NOMO-1 (cell line): ENCODE data around the gene VGLL2.

ENCODE experiments used
- DNase-seq, 2 experiments: peaks; one replicate each; lab custom pipeline; 2025; ENCODE audit not compliant: unreplicated experiment in 2 of 2; lab: John Stamatoyannopoulos, UW

Gene VGLL2

GRCh38 chr6:117267766-117268534 lies 2.6 kb downstream of the VGLL2 start:
- no peak for DNase-seq

GRCh38 chr6:117268924-117269323 lies 3.6 kb downstream of the VGLL2 start:
- DNase-seq, result no peak

- no peak for DNase-seq
Measured at GRCh38 chr6:117269638-117270054, 4.3 kb downstream of the VGLL2 start.

- no peak for DNase-seq
Measured at GRCh38 chr6:117270055-117270842, 4.9 kb downstream of the VGLL2 start.

- DNase-seq, result no peak
Measured at GRCh38 chr6:117270843-117271507, 5.6 kb downstream of the VGLL2 start.

GRCh38 chr6:117272032-117272866 lies 6.9 kb downstream of the VGLL2 start:
- no peak for DNase-seq

GRCh38 chr6:117272891-117273290 lies 7.5 kb downstream of the VGLL2 start:
- DNase-seq, result no peak

- no peak for DNase-seq
Measured at GRCh38 chr6:117275205-117275604, 9.8 kb downstream of the VGLL2 start.

- DNase-seq, result no peak
Measured at GRCh38 chr6:117275711-117276110, 10.4 kb downstream of the VGLL2 start.

GRCh38 chr6:117276778-117277316 lies 11.5 kb downstream of the VGLL2 start:
- DNase-seq, result no peak

- no peak for DNase-seq
Measured at GRCh38 chr6:117280922-117281321, 15.6 kb downstream of the VGLL2 start.

GRCh38 chr6:117288083-117288715 lies 22.8 kb downstream of the VGLL2 start:
- no peak for DNase-seq

GRCh38 chr6:117290173-117290846 lies 25.0 kb downstream of the VGLL2 start:
- DNase-seq, result no peak

GRCh38 chr6:117298941-117299340 lies 33.6 kb downstream of the VGLL2 start:
- DNase-seq, result no peak

GRCh38 chr6:117303323-117303722 lies 38.0 kb downstream of the VGLL2 start:
- no peak for DNase-seq

- no peak for DNase-seq
Measured at GRCh38 chr6:117304446-117304845, 39.1 kb downstream of the VGLL2 start.

- DNase-seq, result no peak
Measured at GRCh38 chr6:117306227-117306790, 41.0 kb downstream of the VGLL2 start.

- no peak for DNase-seq
Measured at GRCh38 chr6:117307655-117308054, 42.3 kb downstream of the VGLL2 start.

GRCh38 chr6:117309069-117309468 lies 43.7 kb downstream of the VGLL2 start:
- DNase-seq, result no peak
